ENCODE results near the gene TMEM74B. TPM values are rescaled to one million over a fixed set of nuclear protein-coding genes. Genes with fewer than 3 reads are reported as not detected.

TMEM74B gene
- total and polyA plus RNA-seq, 10 of the 15 experiments (the other 5 are each of a cell fraction or from before 2014, with no cell fraction given) = 0.07 TPM; not detected in 9

DNA sequence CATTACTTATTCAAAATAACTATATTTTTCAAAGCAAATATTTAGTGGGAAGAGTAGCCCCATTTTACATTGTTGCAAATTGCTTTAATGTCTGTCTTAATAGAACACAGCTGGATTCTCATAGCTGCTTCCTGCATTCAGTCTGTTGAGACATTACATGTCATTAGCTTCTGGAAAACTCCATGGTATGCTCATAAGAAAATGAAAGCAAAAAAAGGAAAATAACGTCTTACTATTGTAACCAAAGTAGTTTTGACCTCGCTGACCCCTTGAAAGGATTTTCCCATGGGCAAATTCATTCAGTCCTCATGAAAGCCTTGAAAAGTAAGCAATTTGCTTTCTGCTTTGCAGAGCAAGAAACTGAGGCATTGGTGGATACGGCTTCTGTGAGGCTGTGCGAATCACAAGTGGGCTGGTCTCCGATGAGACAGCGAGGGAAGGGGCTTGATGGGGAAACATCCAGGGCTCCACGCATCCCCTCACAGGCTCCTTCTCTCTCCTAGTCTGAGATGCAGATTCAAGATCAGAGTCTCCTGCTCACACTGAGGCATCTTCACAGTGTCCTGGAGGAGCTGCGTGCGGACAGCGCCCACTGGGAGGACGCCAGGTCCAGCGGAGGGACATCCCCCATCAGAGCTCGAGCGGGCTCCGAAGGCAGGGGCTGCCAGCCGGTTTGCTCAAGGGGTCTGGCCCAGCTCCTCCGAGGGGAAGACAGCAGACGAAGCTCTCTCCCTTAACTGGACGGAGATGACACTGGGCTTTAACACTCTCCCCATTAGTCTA lies 21.8 kb upstream of the TMEM74B start (continued):
- TF ChIP-seq, protein P1, sequence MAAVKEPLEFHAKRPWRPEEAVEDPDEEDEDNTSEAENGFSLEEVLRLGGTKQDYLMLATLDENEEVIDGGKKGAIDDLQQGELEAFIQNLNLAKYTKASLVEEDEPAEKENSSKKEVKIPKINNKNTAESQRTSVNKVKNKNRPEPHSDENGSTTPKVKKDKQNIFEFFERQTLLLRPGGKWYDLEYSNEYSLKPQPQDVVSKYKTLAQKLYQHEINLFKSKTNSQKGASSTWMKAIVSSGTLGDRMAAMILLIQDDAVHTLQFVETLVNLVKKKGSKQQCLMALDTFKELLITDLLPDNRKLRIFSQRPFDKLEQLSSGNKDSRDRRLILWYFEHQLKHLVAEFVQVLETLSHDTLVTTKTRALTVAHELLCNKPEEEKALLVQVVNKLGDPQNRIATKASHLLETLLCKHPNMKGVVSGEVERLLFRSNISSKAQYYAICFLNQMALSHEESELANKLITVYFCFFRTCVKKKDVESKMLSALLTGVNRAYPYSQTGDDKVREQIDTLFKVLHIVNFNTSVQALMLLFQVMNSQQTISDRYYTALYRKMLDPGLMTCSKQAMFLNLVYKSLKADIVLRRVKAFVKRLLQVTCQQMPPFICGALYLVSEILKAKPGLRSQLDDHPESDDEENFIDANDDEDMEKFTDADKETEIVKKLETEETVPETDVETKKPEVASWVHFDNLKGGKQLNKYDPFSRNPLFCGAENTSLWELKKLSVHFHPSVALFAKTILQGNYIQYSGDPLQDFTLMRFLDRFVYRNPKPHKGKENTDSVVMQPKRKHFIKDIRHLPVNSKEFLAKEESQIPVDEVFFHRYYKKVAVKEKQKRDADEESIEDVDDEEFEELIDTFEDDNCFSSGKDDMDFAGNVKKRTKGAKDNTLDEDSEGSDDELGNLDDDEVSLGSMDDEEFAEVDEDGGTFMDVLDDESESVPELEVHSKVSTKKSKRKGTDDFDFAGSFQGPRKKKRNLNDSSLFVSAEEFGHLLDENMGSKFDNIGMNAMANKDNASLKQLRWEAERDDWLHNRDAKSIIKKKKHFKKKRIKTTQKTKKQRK (IDR thresholded peaks at IDR 0.05; ENCODE audit: low read depth, low read length) = no peak
- TF ChIP-seq, protein P2, sequence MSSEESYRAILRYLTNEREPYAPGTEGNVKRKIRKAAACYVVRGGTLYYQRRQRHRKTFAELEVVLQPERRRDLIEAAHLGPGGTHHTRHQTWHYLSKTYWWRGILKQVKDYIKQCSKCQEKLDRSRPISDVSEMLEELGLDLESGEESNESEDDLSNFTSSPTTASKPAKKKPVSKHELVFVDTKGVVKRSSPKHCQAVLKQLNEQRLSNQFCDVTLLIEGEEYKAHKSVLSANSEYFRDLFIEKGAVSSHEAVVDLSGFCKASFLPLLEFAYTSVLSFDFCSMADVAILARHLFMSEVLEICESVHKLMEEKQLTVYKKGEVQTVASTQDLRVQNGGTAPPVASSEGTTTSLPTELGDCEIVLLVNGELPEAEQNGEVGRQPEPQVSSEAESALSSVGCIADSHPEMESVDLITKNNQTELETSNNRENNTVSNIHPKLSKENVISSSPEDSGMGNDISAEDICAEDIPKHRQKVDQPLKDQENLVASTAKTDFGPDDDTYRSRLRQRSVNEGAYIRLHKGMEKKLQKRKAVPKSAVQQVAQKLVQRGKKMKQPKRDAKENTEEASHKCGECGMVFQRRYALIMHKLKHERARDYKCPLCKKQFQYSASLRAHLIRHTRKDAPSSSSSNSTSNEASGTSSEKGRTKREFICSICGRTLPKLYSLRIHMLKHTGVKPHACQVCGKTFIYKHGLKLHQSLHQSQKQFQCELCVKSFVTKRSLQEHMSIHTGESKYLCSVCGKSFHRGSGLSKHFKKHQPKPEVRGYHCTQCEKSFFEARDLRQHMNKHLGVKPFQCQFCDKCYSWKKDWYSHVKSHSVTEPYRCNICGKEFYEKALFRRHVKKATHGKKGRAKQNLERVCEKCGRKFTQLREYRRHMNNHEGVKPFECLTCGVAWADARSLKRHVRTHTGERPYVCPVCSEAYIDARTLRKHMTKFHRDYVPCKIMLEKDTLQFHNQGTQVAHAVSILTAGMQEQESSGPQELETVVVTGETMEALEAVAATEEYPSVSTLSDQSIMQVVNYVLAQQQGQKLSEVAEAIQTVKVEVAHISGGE (CRISPR knock-in tag; IDR thresholded peaks at IDR 0.05) = no peak
- TF ChIP-seq BRCA1 (IDR thresholded peaks at IDR 0.05; ENCODE audit: low read depth, low read length) (no peak), SMARCA5 (IDR thresholded peaks at IDR 0.05) (no peak), ZBED1 (IDR thresholded peaks at IDR 0.05; ENCODE audit: borderline replicate concordance) (no peak), BMI1 (IDR thresholded peaks at IDR 0.05; ENCODE audit: borderline replicate concordance) (no peak)
- TF ChIP-seq, protein P3, sequence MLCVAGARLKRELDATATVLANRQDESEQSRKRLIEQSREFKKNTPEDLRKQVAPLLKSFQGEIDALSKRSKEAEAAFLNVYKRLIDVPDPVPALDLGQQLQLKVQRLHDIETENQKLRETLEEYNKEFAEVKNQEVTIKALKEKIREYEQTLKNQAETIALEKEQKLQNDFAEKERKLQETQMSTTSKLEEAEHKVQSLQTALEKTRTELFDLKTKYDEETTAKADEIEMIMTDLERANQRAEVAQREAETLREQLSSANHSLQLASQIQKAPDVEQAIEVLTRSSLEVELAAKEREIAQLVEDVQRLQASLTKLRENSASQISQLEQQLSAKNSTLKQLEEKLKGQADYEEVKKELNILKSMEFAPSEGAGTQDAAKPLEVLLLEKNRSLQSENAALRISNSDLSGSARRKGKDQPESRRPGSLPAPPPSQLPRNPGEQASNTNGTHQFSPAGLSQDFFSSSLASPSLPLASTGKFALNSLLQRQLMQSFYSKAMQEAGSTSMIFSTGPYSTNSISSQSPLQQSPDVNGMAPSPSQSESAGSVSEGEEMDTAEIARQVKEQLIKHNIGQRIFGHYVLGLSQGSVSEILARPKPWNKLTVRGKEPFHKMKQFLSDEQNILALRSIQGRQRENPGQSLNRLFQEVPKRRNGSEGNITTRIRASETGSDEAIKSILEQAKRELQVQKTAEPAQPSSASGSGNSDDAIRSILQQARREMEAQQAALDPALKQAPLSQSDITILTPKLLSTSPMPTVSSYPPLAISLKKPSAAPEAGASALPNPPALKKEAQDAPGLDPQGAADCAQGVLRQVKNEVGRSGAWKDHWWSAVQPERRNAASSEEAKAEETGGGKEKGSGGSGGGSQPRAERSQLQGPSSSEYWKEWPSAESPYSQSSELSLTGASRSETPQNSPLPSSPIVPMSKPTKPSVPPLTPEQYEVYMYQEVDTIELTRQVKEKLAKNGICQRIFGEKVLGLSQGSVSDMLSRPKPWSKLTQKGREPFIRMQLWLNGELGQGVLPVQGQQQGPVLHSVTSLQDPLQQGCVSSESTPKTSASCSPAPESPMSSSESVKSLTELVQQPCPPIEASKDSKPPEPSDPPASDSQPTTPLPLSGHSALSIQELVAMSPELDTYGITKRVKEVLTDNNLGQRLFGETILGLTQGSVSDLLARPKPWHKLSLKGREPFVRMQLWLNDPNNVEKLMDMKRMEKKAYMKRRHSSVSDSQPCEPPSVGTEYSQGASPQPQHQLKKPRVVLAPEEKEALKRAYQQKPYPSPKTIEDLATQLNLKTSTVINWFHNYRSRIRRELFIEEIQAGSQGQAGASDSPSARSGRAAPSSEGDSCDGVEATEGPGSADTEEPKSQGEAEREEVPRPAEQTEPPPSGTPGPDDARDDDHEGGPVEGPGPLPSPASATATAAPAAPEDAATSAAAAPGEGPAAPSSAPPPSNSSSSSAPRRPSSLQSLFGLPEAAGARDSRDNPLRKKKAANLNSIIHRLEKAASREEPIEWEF (IDR thresholded peaks at IDR 0.05; ENCODE audit: insufficient replicate concordance, low read depth, low read length) = no peak
- TF ChIP-seq, protein P4, sequence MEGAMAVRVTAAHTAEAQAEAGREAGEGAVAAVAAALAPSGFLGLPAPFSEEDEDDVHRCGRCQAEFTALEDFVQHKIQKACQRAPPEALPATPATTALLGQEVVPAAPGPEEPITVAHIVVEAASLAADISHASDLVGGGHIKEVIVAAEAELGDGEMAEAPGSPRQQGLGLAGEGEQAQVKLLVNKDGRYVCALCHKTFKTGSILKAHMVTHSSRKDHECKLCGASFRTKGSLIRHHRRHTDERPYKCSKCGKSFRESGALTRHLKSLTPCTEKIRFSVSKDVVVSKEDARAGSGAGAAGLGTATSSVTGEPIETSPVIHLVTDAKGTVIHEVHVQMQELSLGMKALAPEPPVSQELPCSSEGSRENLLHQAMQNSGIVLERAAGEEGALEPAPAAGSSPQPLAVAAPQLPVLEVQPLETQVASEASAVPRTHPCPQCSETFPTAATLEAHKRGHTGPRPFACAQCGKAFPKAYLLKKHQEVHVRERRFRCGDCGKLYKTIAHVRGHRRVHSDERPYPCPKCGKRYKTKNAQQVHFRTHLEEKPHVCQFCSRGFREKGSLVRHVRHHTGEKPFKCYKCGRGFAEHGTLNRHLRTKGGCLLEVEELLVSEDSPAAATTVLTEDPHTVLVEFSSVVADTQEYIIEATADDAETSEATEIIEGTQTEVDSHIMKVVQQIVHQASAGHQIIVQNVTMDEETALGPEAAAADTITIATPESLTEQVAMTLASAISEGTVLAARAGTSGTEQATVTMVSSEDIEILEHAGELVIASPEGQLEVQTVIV (IDR thresholded peaks at IDR 0.05; ENCODE audit: borderline replicate concordance, partially characterized antibody) = no peak
- TF ChIP-seq, protein P5, sequence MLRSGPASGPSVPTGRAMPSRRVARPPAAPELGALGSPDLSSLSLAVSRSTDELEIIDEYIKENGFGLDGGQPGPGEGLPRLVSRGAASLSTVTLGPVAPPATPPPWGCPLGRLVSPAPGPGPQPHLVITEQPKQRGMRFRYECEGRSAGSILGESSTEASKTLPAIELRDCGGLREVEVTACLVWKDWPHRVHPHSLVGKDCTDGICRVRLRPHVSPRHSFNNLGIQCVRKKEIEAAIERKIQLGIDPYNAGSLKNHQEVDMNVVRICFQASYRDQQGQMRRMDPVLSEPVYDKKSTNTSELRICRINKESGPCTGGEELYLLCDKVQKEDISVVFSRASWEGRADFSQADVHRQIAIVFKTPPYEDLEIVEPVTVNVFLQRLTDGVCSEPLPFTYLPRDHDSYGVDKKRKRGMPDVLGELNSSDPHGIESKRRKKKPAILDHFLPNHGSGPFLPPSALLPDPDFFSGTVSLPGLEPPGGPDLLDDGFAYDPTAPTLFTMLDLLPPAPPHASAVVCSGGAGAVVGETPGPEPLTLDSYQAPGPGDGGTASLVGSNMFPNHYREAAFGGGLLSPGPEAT (IDR thresholded peaks at IDR 0.05; ENCODE audit: low read depth) = no peak

Data from GM12878 (cell line).